ENCODE measurements around the gene SMIM9. TPM values are rescaled to one million over a fixed set of nuclear protein-coding genes. Genes with fewer than 3 reads are reported as not detected.

The SMIM9 gene
- polyA plus RNA-seq, 3 donors, result not detected

- Histone ChIP-seq H3K79me2 (ENCODE audit: insufficient read depth, low read length) (peaks cover 57% of the 10 kb centered on the region), H3K4me1 (ENCODE audit: control insufficient read depth in 1 of 2, insufficient read depth in 2 of 2, low read length in 2 of 2) (peaks cover 66 to 69% of the 10 kb centered on the region in 2 donors), H3K27me3 (ENCODE audit: control insufficient read depth in 2 of 2, insufficient read depth in 2 of 2, low read length in 2 of 2) (no peaks in the 10 kb centered on the region), H4K20me1 (ENCODE audit: insufficient read depth, low read length) (no peaks in the 10 kb centered on the region), H2AFZ (ENCODE audit: insufficient read depth, low read depth, low read length, poor library complexity, severe bottlenecking) (no peak overlapping the region), H3K9ac (ENCODE audit: insufficient read depth, low read length, poor library complexity, severe bottlenecking) (no peak overlapping the region), H3K36me3 (replicated peaks in 1 of 2; ENCODE audit: control insufficient read depth in 1 of 2, insufficient read depth in 2 of 2, low read length in 2 of 2) (no peaks in the 10 kb centered on the region), H3K9me3 (replicated peaks in 1 of 2; ENCODE audit: control insufficient read depth in 1 of 2, insufficient read depth in 1 of 2, low read length in 2 of 2) (no peaks in the 10 kb centered on the region), H3K27ac (ENCODE audit: low read depth in 1 of 2, low read length in 2 of 2) (peak overlapping the region; percentile 27 to 94), H3K4me3 (replicated peaks in 1 of 3; ENCODE audit: low read depth in 2 of 3, low read length in 3 of 3) (peak overlapping the region in 2 of 3 experiments; percentile 14 to 81), H3K4me2 (replicated peaks; ENCODE audit: extremely low read depth, low read length, poor library complexity, severe bottlenecking) (peak overlapping the region; percentile 68)
- H3K36me3 Mint-ChIP-seq, result peaks cover 4 to 13% of the 10 kb centered on the region in 2 donors
- peaks cover 0 to 5% (median 0%) of the 10 kb centered on the region in 7 donors for H3K9me3 Mint-ChIP-seq
- peak overlapping the region; percentile 67 to 96 for H3K4me3 Mint-ChIP-seq
- intact Hi-C loops (cut with micrococcal nuclease), result no loop called here
- peak overlapping the region; percentile 61 to 96 (median 79) for H3K27ac Mint-ChIP-seq
- no peak for DNase-seq
- peaks cover 0 to 2% (median 0%) of the 10 kb centered on the region in 3 donors for H3K27me3 Mint-ChIP-seq (ENCODE audit: low read depth in 3 of 3)
- WGBS (ENCODE audit: insufficient coverage), result 63% methylated on average over 2 of the region's 2 CpGs
- no peak for TF ChIP-seq CTCF (IDR thresholded peaks at IDR 0.05)
- H3K4me1 Mint-ChIP-seq, result peaks cover 58% of the 10 kb centered on the region
These were observed 31.5 kb downstream of the SMIM9 start for GRCh38 chrX:154802947-154803346.

DNA sequence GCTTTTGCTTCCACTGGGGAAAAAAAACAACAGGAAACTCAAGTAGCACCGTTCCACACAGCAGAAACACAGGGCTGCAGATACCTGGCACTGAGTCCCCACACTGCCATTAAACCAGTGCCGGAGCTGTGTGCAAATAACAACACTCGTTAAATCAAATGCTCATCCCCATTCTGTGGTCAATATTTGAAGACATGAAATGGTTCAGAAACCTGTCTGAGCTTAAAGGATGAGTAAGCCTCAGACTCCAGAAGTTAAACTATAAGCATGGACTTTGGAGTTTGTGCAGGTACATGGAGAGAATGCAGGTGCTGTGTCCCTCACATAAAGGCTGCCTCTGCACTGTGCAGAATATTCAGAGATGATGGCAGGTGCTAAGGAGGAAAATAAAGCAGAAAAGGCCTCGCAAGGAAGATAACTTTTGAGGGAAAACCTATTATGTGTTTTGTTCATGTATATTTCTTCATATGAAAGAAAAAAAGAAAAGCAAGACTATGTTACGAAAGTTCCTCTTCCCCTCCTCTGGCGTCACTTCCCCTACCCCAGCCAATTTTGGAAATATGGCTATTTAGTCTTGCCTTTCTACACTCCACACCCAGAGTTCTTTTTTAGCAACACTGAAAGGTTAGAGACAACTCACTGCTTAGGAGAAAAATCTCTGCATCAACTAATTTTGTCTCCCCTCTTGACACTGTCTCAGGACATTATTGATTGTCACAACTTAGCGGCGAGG, 33.8 kb downstream of the SMIM9 start:
- no peaks in the 10 kb centered on the region for H3K36me3 ChIP-seq (replicated peaks in 1 of 2; ENCODE audit: control insufficient read depth in 1 of 2, insufficient read depth in 2 of 2, low read length in 2 of 2)
- H3K9ac ChIP-seq (ENCODE audit: insufficient read depth, low read length, poor library complexity, severe bottlenecking), result peak overlapping the region; percentile 66
- H3K4me1 ChIP-seq (ENCODE audit: control insufficient read depth in 1 of 2, insufficient read depth in 2 of 2, low read length in 2 of 2), result peaks cover 79 to 87% of the 10 kb centered on the region in 2 donors
- H2AFZ ChIP-seq (ENCODE audit: insufficient read depth, low read depth, low read length, poor library complexity, severe bottlenecking), result no peak overlapping the region
- WGBS (ENCODE audit: insufficient coverage), result no CpG with 5 or more reads among the region's 8 CpGs
- intact Hi-C loops (cut with micrococcal nuclease), result no loop called here
- H4K20me1 ChIP-seq (ENCODE audit: insufficient read depth, low read length), result no peaks in the 10 kb centered on the region
- H3K79me2 ChIP-seq (ENCODE audit: insufficient read depth, low read length), result peaks cover 80% of the 10 kb centered on the region
- TF ChIP-seq CTCF (IDR thresholded peaks at IDR 0.05), result no peak
- Mint-ChIP-seq H3K27ac (peak overlapping the region; percentile 96 to 98 (median 98)), H3K27me3 (ENCODE audit: low read depth in 3 of 3) (peaks cover 0 to 2% (median 0%) of the 10 kb centered on the region in 3 donors), H3K4me1 (peaks cover 71% of the 10 kb centered on the region), H3K4me3 (peak overlapping the region; percentile 55 to 59), H3K9me3 (peaks cover 0 to 3% (median 0%) of the 10 kb centered on the region in 7 donors), H3K36me3 (peaks cover 8 to 26% of the 10 kb centered on the region in 2 donors)
- H3K4me3 ChIP-seq (replicated peaks in 1 of 3; ENCODE audit: low read depth in 2 of 3, low read length in 3 of 3), result peak overlapping the region in 1 of 3 experiments; percentile 50
- peak overlapping the region; percentile 55 for H3K4me2 ChIP-seq (replicated peaks; ENCODE audit: extremely low read depth, low read length, poor library complexity, severe bottlenecking)
- DNase-seq, result peak; percentile 73 to 78 (median 76)
- H3K9me3 ChIP-seq (replicated peaks in 1 of 2; ENCODE audit: control insufficient read depth in 1 of 2, insufficient read depth in 1 of 2, low read length in 2 of 2), result no peaks in the 10 kb centered on the region
- no peaks in the 10 kb centered on the region for H3K27me3 ChIP-seq (ENCODE audit: control insufficient read depth in 2 of 2, insufficient read depth in 2 of 2, low read length in 2 of 2)
- peak overlapping the region; percentile 94 to 100 for H3K27ac ChIP-seq (ENCODE audit: low read depth in 1 of 2, low read length in 2 of 2)

Measured in CD14-positive monocyte (primary cell).